Breast epithelium (tissue), 4 donors: Measurements from ENCODE around the gene OLFM3. TPM values are rescaled to one million over a fixed set of nuclear protein-coding genes. Genes with fewer than 3 reads are reported as not detected.

Experiments
- DNase-seq, 2 donors: peaks; one replicate each; pipeline ENCODE4 v3.0.0-alpha.2; 2019; ENCODE audit warnings: low spot score in 2 of 2
- H3K27ac ChIP-seq, 2 donors: fragments of 200-600 bp; sonication (generic) in 1 of 2; one replicate each; pipeline ENCODE4 v1.5.1; 2016 to 2019; ENCODE audit warnings: mild to moderate bottlenecking in 1 of 2
- H3K27me3 ChIP-seq, 2 donors: fragments of 200-600 bp; sonication (generic) in 1 of 2; one replicate each; pipeline versions ENCODE4 v1.5.1 to v1.6.0; 2017 to 2019; ENCODE audit warnings: control low read depth in 1 of 2, mild to moderate bottlenecking in 1 of 2
- H3K36me3 ChIP-seq: fragments of 200-600 bp; one replicate; pipeline ENCODE4 v1.5.1; 2019
- H3K4me1 ChIP-seq, 2 donors: fragments of 200-600 bp; sonication (generic); one replicate each; pipeline ENCODE4 v1.5.1; 2016 to 2019; ENCODE audit warnings: control low read depth in 1 of 2
- H3K4me3 ChIP-seq, 3 donors: fragments of 200-600 bp; sonication (generic); 1 replicate in 2 of 3; 2 replicates in 1 of 3; pipeline ENCODE4 v1.5.1; 2016 to 2019; ENCODE audit warnings: mild to moderate bottlenecking in 3 of 3, moderate library complexity in 2 of 3
- H3K9me3 ChIP-seq, 2 donors: fragments of 200-600 bp; sonication (generic) in 1 of 2; one replicate each; pipeline ENCODE4 v1.5.1; 2016 to 2019; ENCODE audit warnings: control low read depth in 1 of 2
- CTCF ChIP-seq, 3 donors: fragments of 450-650 bp; IDR thresholded peaks; one replicate each; pipeline ENCODE4 v1.5.1; 2016 to 2017; ENCODE audit warnings: antibody characterized with exemption in 3 of 3, mild to moderate bottlenecking in 3 of 3, moderate library complexity in 3 of 3
- POLR2A ChIP-seq: fragments of 450-650 bp; IDR thresholded peaks from one replicate; pipeline ENCODE4 v1.6.1; 2016; ENCODE audit warnings: antibody characterized with exemption, mild to moderate bottlenecking, moderate library complexity
- POLR2AphosphoS5 ChIP-seq, 3 donors: sonication (generic); formaldehyde crosslinking; IDR thresholded peaks; one replicate each; pipeline ENCODE4 v1.6.1; 2017; ENCODE audit warnings: antibody characterized with exemption in 3 of 3
- intact Hi-C: fragments of 100-400 bp; cut with DNase I; formaldehyde crosslinking; loops from one replicate; pipeline ENCODE4 v1.15.1; 2023; ENCODE audit warnings: low total_unique reads
- total RNA-seq, 3 donors: library from RNA; depleted of rRNA; stranded (reverse); fragments of >200 nt; gene quantifications; one replicate each; pipeline ENCODE4 v1.1.0, GENCODE V29; 2016

OLFM3 gene
- total RNA-seq, 3 donors from 2014 or later, result not detected

- Histone ChIP-seq H3K4me3 (no peak overlapping the region), H3K4me1 (no peaks in the 10 kb centered on the region), H3K9me3 (no peaks in the 10 kb centered on the region), H3K36me3 (no peaks in the 10 kb centered on the region), H3K27ac (no peak overlapping the region), H3K27me3 (no peaks in the 10 kb centered on the region)
- TF ChIP-seq POLR2A, result no peak
- TF ChIP-seq POLR2AphosphoS5 (IDR thresholded peaks at IDR 0.05), result no peak
- no peak for TF ChIP-seq CTCF (IDR thresholded peaks at IDR 0.05)
- DNase-seq, result no peak
- intact Hi-C loops, result no loop called here
These were observed 149.1 kb downstream of the OLFM3 start for GRCh38 chr1:101847626-101848025.

DNA sequence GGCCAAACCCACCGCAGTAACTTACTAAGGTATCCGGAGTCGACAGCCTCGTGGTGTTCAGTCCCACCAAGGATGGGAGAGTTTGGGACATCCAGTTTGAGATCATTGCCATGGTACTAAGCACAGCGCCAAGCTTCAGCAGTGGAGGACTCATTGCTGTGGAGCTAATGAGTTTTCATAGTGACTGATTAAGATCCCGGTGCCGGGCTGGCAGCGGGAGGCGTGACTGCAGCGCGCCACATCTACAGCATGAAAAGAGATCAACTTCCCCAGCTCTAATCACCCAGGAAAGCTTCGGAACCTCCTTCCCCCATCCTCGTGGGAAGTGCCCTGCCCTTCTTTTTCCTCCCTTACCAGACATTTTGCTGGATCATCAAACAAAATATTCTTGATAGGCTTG is 149.9 kb downstream of the OLFM3 start:
- H3K4me3 ChIP-seq, result no peak overlapping the region
- H3K36me3 ChIP-seq, result no peaks in the 10 kb centered on the region
- intact Hi-C loops, result no loop called here
- no peaks in the 10 kb centered on the region for H3K9me3 ChIP-seq
- TF ChIP-seq POLR2A, result no peak
- TF ChIP-seq CTCF (IDR thresholded peaks at IDR 0.05), result no peak
- no peak for TF ChIP-seq POLR2AphosphoS5 (IDR thresholded peaks at IDR 0.05)
- no peaks in the 10 kb centered on the region for H3K27me3 ChIP-seq
- H3K27ac ChIP-seq, result no peak overlapping the region
- DNase-seq, result no peak
- H3K4me1 ChIP-seq, result no peaks in the 10 kb centered on the region

GRCh38 chr1:101843160-101843559 is 153.6 kb downstream of the OLFM3 start:
- no peaks in the 10 kb centered on the region for H3K27me3 ChIP-seq
- intact Hi-C loops, result no loop called here
- no peak for DNase-seq
- no peaks in the 10 kb centered on the region for H3K9me3 ChIP-seq
- H3K4me1 ChIP-seq, result no peaks in the 10 kb centered on the region
- no peaks in the 10 kb centered on the region for H3K36me3 ChIP-seq
- TF ChIP-seq POLR2A (no peak), POLR2AphosphoS5 (IDR thresholded peaks at IDR 0.05) (no peak), CTCF (IDR thresholded peaks at IDR 0.05) (no peak)
- H3K27ac ChIP-seq, result no peak overlapping the region
- no peak overlapping the region for H3K4me3 ChIP-seq

GRCh38 chr1:101841824-101842223 is 154.9 kb downstream of the OLFM3 start:
- no peak for DNase-seq
- no peak for TF ChIP-seq POLR2AphosphoS5 (IDR thresholded peaks at IDR 0.05)
- TF ChIP-seq CTCF (IDR thresholded peaks at IDR 0.05), result no peak
- TF ChIP-seq POLR2A, result no peak
- Histone ChIP-seq H3K27me3 (no peaks in the 10 kb centered on the region), H3K4me3 (no peak overlapping the region), H3K36me3 (no peaks in the 10 kb centered on the region), H3K9me3 (no peaks in the 10 kb centered on the region), H3K27ac (no peak overlapping the region), H3K4me1 (no peaks in the 10 kb centered on the region)
- intact Hi-C loops, result no loop called here

DNA sequence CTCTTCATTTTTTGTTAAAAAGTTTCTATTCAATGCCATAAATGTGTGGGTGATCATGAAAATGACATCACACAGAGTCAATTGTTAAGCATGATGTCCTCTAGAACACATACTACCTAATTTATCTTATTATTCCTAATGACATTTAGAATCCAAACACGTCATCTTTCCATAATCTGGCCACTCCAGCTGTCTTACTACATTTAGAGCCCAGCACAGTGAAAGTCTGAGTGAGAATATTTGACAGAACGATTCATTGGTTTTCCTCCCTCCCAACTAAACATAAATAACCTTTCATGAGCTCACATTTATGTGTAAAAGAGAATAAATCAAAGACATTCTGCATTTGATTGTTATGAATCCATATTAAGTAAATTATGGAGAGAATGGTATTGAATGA is 160.7 kb downstream of the OLFM3 start:
- no peak for TF ChIP-seq POLR2AphosphoS5 (IDR thresholded peaks at IDR 0.05)
- no peak for TF ChIP-seq CTCF (IDR thresholded peaks at IDR 0.05)
- no peak for TF ChIP-seq POLR2A
- Histone ChIP-seq H3K36me3 (no peaks in the 10 kb centered on the region), H3K27ac (no peak overlapping the region), H3K27me3 (no peaks in the 10 kb centered on the region), H3K9me3 (no peaks in the 10 kb centered on the region), H3K4me1 (no peaks in the 10 kb centered on the region), H3K4me3 (no peak overlapping the region)
- no peak for DNase-seq
- intact Hi-C loops, result no loop called here
